Measurements from ENCODE around the gene SLC15A1. TPM values are rescaled to one million over a fixed set of nuclear protein-coding genes. Genes with fewer than 3 reads are reported as not detected.

The SLC15A1 gene
- total and polyA plus RNA-seq, 4 donors, result 0.10 to 13.9 (median 0.13) TPM; not detected in 1

GRCh38 chr13:98689347-98689968 lies 63.0 kb downstream of the SLC15A1 start:
- H3K36me3 ChIP-seq (ENCODE audit: control insufficient read depth in 1 of 2, insufficient read depth in 2 of 2, low read length in 1 of 2), result no peaks in the 10 kb centered on the region
- no peaks in the 10 kb centered on the region for H3K27me3 ChIP-seq (ENCODE audit: control insufficient read depth in 1 of 2, insufficient read depth in 2 of 2, low read length in 1 of 2)
- DNase-seq (no peak), ATAC-seq (ENCODE audit: low FRiP score) (no peak)
- no peak overlapping the region for H3K4me3 ChIP-seq (ENCODE audit: low read length in 2 of 2)
- WGBS, 2 donors, result 96 to 97% methylated on average over 6 of the region's 6 CpGs
- H3K9me3 ChIP-seq (ENCODE audit: control insufficient read depth, low read length), result no peaks in the 10 kb centered on the region
- intact Hi-C loops (cut with DNase I), result no loop called here
- no peak overlapping the region for H3K27ac ChIP-seq (ENCODE audit: low read depth in 1 of 2, low read length in 2 of 2)
- no peaks in the 10 kb centered on the region for H3K4me1 ChIP-seq (ENCODE audit: control insufficient read depth in 1 of 2, insufficient read depth in 2 of 2, low read length in 2 of 2)

- H3K27me3 ChIP-seq (ENCODE audit: control insufficient read depth in 1 of 2, insufficient read depth in 2 of 2, low read length in 1 of 2), result no peaks in the 10 kb centered on the region
- DNase-seq (no peak), ATAC-seq (ENCODE audit: low FRiP score) (no peak)
- intact Hi-C loops (cut with DNase I), result no loop called here
- no peaks in the 10 kb centered on the region for H3K9me3 ChIP-seq (ENCODE audit: control insufficient read depth, low read length)
- 26 to 40% methylated on average over 2 of the region's 2 CpGs for WGBS, 2 donors
- no peaks in the 10 kb centered on the region for H3K4me1 ChIP-seq (ENCODE audit: control insufficient read depth in 1 of 2, insufficient read depth in 2 of 2, low read length in 2 of 2)
- no peak overlapping the region for H3K4me3 ChIP-seq (ENCODE audit: low read length in 2 of 2)
- H3K27ac ChIP-seq (ENCODE audit: low read depth in 1 of 2, low read length in 2 of 2), result no peak overlapping the region
- H3K36me3 ChIP-seq (ENCODE audit: control insufficient read depth in 1 of 2, insufficient read depth in 2 of 2, low read length in 1 of 2), result no peaks in the 10 kb centered on the region
Measured at GRCh38 chr13:98688373-98688772, 64.1 kb downstream of the SLC15A1 start.

DNA sequence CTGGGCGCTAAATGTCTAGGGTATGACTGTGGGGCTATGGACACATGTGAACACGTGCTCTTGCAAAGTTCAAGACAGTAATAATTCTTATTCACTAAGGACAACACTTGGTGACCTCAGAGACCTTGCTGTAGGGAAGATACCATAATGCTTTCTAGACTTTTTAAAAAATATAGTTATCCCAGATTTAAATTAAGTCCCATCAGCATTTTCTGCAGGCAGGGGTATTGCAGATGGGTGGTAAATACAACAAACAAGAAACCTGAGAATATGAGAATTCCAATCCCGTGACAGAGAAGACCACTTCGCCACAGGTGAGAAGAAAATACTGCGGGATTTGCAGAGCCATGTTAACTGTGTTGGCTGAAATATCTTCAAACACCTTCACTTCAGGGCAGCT lies 65.2 kb downstream of the SLC15A1 start:
- DNase-seq, result no peak
- Histone ChIP-seq H3K27me3 (ENCODE audit: control insufficient read depth in 1 of 2, insufficient read depth in 2 of 2, low read length in 1 of 2) (no peaks in the 10 kb centered on the region), H3K4me3 (ENCODE audit: low read length in 2 of 2) (no peak overlapping the region), H3K27ac (ENCODE audit: low read depth in 1 of 2, low read length in 2 of 2) (no peak overlapping the region), H3K4me1 (ENCODE audit: control insufficient read depth in 1 of 2, insufficient read depth in 2 of 2, low read length in 2 of 2) (no peaks in the 10 kb centered on the region), H3K36me3 (ENCODE audit: control insufficient read depth in 1 of 2, insufficient read depth in 2 of 2, low read length in 1 of 2) (no peaks in the 10 kb centered on the region), H3K9me3 (ENCODE audit: control insufficient read depth, low read length) (no peaks in the 10 kb centered on the region)
- ATAC-seq (ENCODE audit: low FRiP score), result no peak
- WGBS, 2 donors, result 91 to 92% methylated on average over 5 of the region's 5 CpGs
- intact Hi-C loops (cut with DNase I), result no loop called here

- WGBS, 2 donors, result 90 to 93% methylated on average over 9 of the region's 9 CpGs
- H3K27ac ChIP-seq (ENCODE audit: low read depth in 1 of 2, low read length in 2 of 2), result no peak overlapping the region
- no peaks in the 10 kb centered on the region for H3K36me3 ChIP-seq (ENCODE audit: control insufficient read depth in 1 of 2, insufficient read depth in 2 of 2, low read length in 1 of 2)
- no peaks in the 10 kb centered on the region for H3K9me3 ChIP-seq (ENCODE audit: control insufficient read depth, low read length)
- no peak for ATAC-seq (ENCODE audit: low FRiP score)
- H3K4me3 ChIP-seq (ENCODE audit: low read length in 2 of 2), result no peak overlapping the region
- intact Hi-C loops (cut with DNase I), result no loop called here
- H3K4me1 ChIP-seq (ENCODE audit: control insufficient read depth in 1 of 2, insufficient read depth in 2 of 2, low read length in 2 of 2), result no peaks in the 10 kb centered on the region
- no peak for DNase-seq
- no peaks in the 10 kb centered on the region for H3K27me3 ChIP-seq (ENCODE audit: control insufficient read depth in 1 of 2, insufficient read depth in 2 of 2, low read length in 1 of 2)
Measured at GRCh38 chr13:98686270-98686669, 66.2 kb downstream of the SLC15A1 start.

- H3K9me3 ChIP-seq (ENCODE audit: control insufficient read depth, low read length), result no peaks in the 10 kb centered on the region
- no peaks in the 10 kb centered on the region for H3K36me3 ChIP-seq (ENCODE audit: control insufficient read depth in 1 of 2, insufficient read depth in 2 of 2, low read length in 1 of 2)
- H3K4me1 ChIP-seq (ENCODE audit: control insufficient read depth in 1 of 2, insufficient read depth in 2 of 2, low read length in 2 of 2), result no peaks in the 10 kb centered on the region
- ATAC-seq (ENCODE audit: low FRiP score) (no peak), DNase-seq (no peak)
- no peak overlapping the region for H3K4me3 ChIP-seq (ENCODE audit: low read length in 2 of 2)
- 69 to 85% methylated on average over 2 of the region's 2 CpGs for WGBS, 2 donors
- H3K27ac ChIP-seq (ENCODE audit: low read depth in 1 of 2, low read length in 2 of 2), result no peak overlapping the region
- intact Hi-C loops (cut with DNase I), result no loop called here
- H3K27me3 ChIP-seq (ENCODE audit: control insufficient read depth in 1 of 2, insufficient read depth in 2 of 2, low read length in 1 of 2), result no peaks in the 10 kb centered on the region
Measured at GRCh38 chr13:98685146-98685545, 67.3 kb downstream of the SLC15A1 start.

GRCh38 chr13:98681049-98681448 lies 71.4 kb downstream of the SLC15A1 start:
- Histone ChIP-seq H3K4me1 (ENCODE audit: control insufficient read depth in 1 of 2, insufficient read depth in 2 of 2, low read length in 2 of 2) (peaks cover 0 to 3% of the 10 kb centered on the region in 2 donors), H3K27me3 (ENCODE audit: control insufficient read depth in 1 of 2, insufficient read depth in 2 of 2, low read length in 1 of 2) (no peaks in the 10 kb centered on the region), H3K4me3 (ENCODE audit: low read length in 2 of 2) (no peak overlapping the region), H3K36me3 (ENCODE audit: control insufficient read depth in 1 of 2, insufficient read depth in 2 of 2, low read length in 1 of 2) (no peaks in the 10 kb centered on the region), H3K9me3 (ENCODE audit: control insufficient read depth, low read length) (no peaks in the 10 kb centered on the region), H3K27ac (ENCODE audit: low read depth in 1 of 2, low read length in 2 of 2) (no peak overlapping the region)
- WGBS, 2 donors, result 92 to 97% methylated on average over 3 of the region's 3 CpGs
- intact Hi-C loops (cut with DNase I), result no loop called here
- DNase-seq (no peak), ATAC-seq (ENCODE audit: low FRiP score) (no peak)

- intact Hi-C loops (cut with DNase I), result loop anchor here (10.0 kb wide), 2 partner anchors 644 to 824 kb away; no protein-coding TSS in a partner anchor
- ATAC-seq (ENCODE audit: low FRiP score), result no peak
- WGBS, 2 donors, result 96 to 100% methylated on average over 8 of the region's 8 CpGs
Measured at GRCh38 chr13:98678741-98679140, 73.7 kb downstream of the SLC15A1 start.

DNA sequence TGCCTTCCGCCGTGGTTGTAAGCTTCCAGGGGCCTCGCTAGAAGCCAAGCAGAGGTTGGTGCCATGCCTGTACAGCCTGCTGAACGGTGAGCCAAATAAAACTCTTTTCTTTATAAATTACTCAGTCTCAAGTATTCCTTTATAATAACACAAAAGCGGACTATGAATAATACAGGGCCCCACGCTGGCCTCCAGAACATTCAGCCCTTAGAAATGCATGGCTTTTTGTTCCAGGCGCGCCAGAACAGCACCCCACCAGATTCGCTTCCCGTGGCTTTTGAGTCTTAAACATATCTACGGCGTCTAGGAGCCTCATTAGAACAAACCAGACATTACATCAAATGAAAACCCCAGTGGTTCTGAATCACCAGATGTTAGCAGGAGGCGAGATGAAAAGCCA lies 75.1 kb downstream of the SLC15A1 start:
- peak overlapping the region in 1 of 2 donors; percentile 73 for H3K27ac ChIP-seq (ENCODE audit: low read depth in 1 of 2, low read length in 2 of 2)
- WGBS, 2 donors, result 1 to 7% methylated on average over 13 of the region's 13 CpGs
- H3K9me3 ChIP-seq (ENCODE audit: control insufficient read depth, low read length), result no peaks in the 10 kb centered on the region
- DNase-seq (peak in 1 of 2 donors; percentile 63), ATAC-seq (ENCODE audit: low FRiP score) (no peak)
- peaks cover 0 to 3% of the 10 kb centered on the region in 2 donors for H3K4me1 ChIP-seq (ENCODE audit: control insufficient read depth in 1 of 2, insufficient read depth in 2 of 2, low read length in 2 of 2)
- intact Hi-C loops (cut with DNase I), result loop anchor here (10.0 kb wide), 2 partner anchors 643 to 823 kb away; no protein-coding TSS in a partner anchor
- no peak overlapping the region for H3K4me3 ChIP-seq (ENCODE audit: low read length in 2 of 2)
- H3K36me3 ChIP-seq (ENCODE audit: control insufficient read depth in 1 of 2, insufficient read depth in 2 of 2, low read length in 1 of 2), result no peaks in the 10 kb centered on the region
- no peaks in the 10 kb centered on the region for H3K27me3 ChIP-seq (ENCODE audit: control insufficient read depth in 1 of 2, insufficient read depth in 2 of 2, low read length in 1 of 2)

More at GRCh38 chr13:98678741-98679140, 73.7 kb downstream of the SLC15A1 start:
- Histone ChIP-seq H3K27me3 (ENCODE audit: control insufficient read depth in 1 of 2, insufficient read depth in 2 of 2, low read length in 1 of 2) (no peaks in the 10 kb centered on the region), H3K4me3 (ENCODE audit: low read length in 2 of 2) (no peak overlapping the region), H3K27ac (ENCODE audit: low read depth in 1 of 2, low read length in 2 of 2) (no peak overlapping the region), H3K4me1 (ENCODE audit: control insufficient read depth in 1 of 2, insufficient read depth in 2 of 2, low read length in 2 of 2) (peaks cover 0 to 3% of the 10 kb centered on the region in 2 donors), H3K36me3 (ENCODE audit: control insufficient read depth in 1 of 2, insufficient read depth in 2 of 2, low read length in 1 of 2) (no peaks in the 10 kb centered on the region), H3K9me3 (ENCODE audit: control insufficient read depth, low read length) (no peaks in the 10 kb centered on the region)
- DNase-seq, result no peak

DNA sequence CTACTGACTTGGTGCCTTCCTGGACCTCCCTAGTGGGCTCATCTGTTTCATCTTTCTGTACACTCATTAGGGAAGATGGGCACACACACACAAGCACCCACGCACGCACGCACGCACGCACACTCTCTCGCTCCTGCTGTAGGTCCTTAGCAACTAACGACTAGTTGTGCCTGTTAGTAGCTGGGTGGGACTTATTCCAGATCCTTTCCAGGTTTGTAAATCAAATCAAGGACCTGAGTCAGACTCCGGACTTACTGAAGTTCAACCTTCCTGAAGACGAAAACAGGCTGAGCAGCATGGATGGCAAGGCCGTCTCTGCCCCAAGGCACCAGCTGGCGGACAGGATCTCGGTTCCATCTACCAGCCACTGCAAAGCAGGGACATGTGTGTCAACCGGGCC lies 76.2 kb downstream of the SLC15A1 start:
- Histone ChIP-seq H3K4me1 (ENCODE audit: control insufficient read depth in 1 of 2, insufficient read depth in 2 of 2, low read length in 2 of 2) (peaks cover 0 to 3% of the 10 kb centered on the region in 2 donors), H3K4me3 (ENCODE audit: low read length in 2 of 2) (no peak overlapping the region), H3K36me3 (ENCODE audit: control insufficient read depth in 1 of 2, insufficient read depth in 2 of 2, low read length in 1 of 2) (no peaks in the 10 kb centered on the region), H3K27me3 (ENCODE audit: control insufficient read depth in 1 of 2, insufficient read depth in 2 of 2, low read length in 1 of 2) (no peaks in the 10 kb centered on the region), H3K27ac (ENCODE audit: low read depth in 1 of 2, low read length in 2 of 2) (no peak overlapping the region), H3K9me3 (ENCODE audit: control insufficient read depth, low read length) (no peaks in the 10 kb centered on the region)
- DNase-seq (no peak), ATAC-seq (ENCODE audit: low FRiP score) (no peak)
- intact Hi-C loops (cut with DNase I), result loop anchor here (10.0 kb wide), 2 partner anchors 641 to 821 kb away; no protein-coding TSS in a partner anchor
- 97 to 98% methylated on average over 13 of the region's 13 CpGs for WGBS, 2 donors
